Esophagus squamous epithelium (tissue), 5 donors: Measurements from ENCODE around the gene C3AR1. TPM values are rescaled to one million over a fixed set of nuclear protein-coding genes. Genes with fewer than 3 reads are reported as not detected.
"Not testable (repeated sequence)": the region's sequence is repeated elsewhere in the genome, so short reads cannot be mapped to it uniquely, and the experiment has no call there.

Experiments
- DNase-seq: peaks from one replicate; lab custom pipeline; 2025; lab: John Stamatoyannopoulos, UW
- H3K27ac ChIP-seq, 4 donors: fragments of 200-600 bp; sonication (generic); one replicate each; pipeline ENCODE4 v1.5.1; 2016 to 2019; ENCODE audit warnings: mild to moderate bottlenecking in 1 of 4
- H3K27me3 ChIP-seq, 4 donors: fragments of 200-600 bp; sonication (generic); 1 replicate in 3 of 4; 2 replicates in 1 of 4; pipeline versions ENCODE4 v1.5.1 to v1.6.0; 2017 to 2021; ENCODE audit warnings: antibody characterized with exemption in 1 of 4
- H3K36me3 ChIP-seq, 3 donors: fragments of 200-600 bp; sonication (generic); one replicate each; pipeline ENCODE4 v1.5.1; 2016 to 2019
- H3K4me1 ChIP-seq, 3 donors: fragments of 200-600 bp; sonication (generic); one replicate each; pipeline ENCODE4 v1.5.1; 2017 to 2019
- H3K4me3 ChIP-seq, 4 donors: fragments of 200-600 bp; sonication (generic); 1 replicate in 3 of 4; 2 replicates in 1 of 4; pipeline ENCODE4 v1.5.1; 2016 to 2019; ENCODE audit warnings: mild to moderate bottlenecking in 2 of 4, moderate library complexity in 1 of 4
- H3K9me3 ChIP-seq, 3 donors: fragments of 200-600 bp; sonication (generic); one replicate each; pipeline ENCODE4 v1.5.1; 2016 to 2019
- POLR2A ChIP-seq, 4 donors: fragments of 450-650 bp; IDR thresholded peaks; one replicate each; pipeline ENCODE4 v1.6.1; 2017; ENCODE audit warnings: antibody characterized with exemption in 4 of 4, mild to moderate bottlenecking in 4 of 4, moderate library complexity in 3 of 4
- WGBS, 2 donors: methylation state at CpG; one replicate each; pipeline ENCODE4 v1.1.5; 2018; 5-methylcytosine and 5-hydroxymethylcytosine counted together
- intact Hi-C: fragments of 100-400 bp; cut with DNase I; formaldehyde crosslinking; loops from one replicate; pipeline ENCODE4 v1.15.0; 2022
- total RNA-seq, 4 donors: library from RNA; depleted of rRNA; stranded (reverse); fragments of >200 nt; gene quantifications; one replicate each; pipeline ENCODE4 v1.1.0, GENCODE V29; 2016
- TF ChIP-seq, protein P1 (sequence below), 6 experiments: fragments of 450-650 bp in 4 of 6; fragments of 200-600 bp in 2 of 6; sonication (generic) in 2 of 6; IDR thresholded peaks; one replicate each; pipeline ENCODE4 v1.5.1; 2016 to 2019; ENCODE audit warnings: antibody characterized with exemption in 6 of 6, mild to moderate bottlenecking in 4 of 6, moderate library complexity in 4 of 6
- donor health status: DM: yes; HTN: yes; CAD: no.

The C3AR1 gene
- total RNA-seq, 4 donors from 2014 or later: 0.15 to 9.5 (median 4.7) TPM

DNA sequence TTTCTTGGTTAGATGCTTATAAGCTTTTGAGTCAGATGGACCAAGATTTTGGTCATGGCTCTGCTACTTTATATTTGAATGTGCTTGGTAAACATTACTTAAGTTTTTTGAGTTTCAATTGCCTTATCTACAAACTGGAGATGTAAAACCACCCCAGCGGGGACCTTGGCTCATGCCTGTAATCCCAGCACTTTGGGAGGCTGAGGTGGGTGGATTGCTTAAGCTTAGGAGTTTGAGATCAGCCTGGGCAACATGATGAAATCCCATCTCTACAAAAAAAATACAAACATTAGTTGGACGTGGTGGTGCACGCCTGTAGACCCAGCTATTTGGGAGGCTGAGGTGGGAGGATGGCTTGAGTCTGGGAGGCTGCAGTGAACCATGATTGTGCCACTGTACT, 27.1 kb upstream of the C3AR1 start:
- Histone ChIP-seq H3K9me3 (no peaks in the 10 kb centered on the region), H3K27me3 (no peaks in the 10 kb centered on the region), H3K36me3 (peaks cover 15 to 95% (median 55%) of the 10 kb centered on the region in 3 donors), H3K4me1 (peaks cover 0 to 2% (median 0%) of the 10 kb centered on the region in 3 donors), H3K27ac (no peak overlapping the region), H3K4me3 (no peak overlapping the region)
- intact Hi-C loops: no loop called here
- WGBS, 2 donors: 89 to 90% methylated on average over 3 of the region's 3 CpGs
- TF ChIP-seq POLR2A (IDR thresholded peaks at IDR 0.05): no peak
- TF ChIP-seq, protein P1, sequence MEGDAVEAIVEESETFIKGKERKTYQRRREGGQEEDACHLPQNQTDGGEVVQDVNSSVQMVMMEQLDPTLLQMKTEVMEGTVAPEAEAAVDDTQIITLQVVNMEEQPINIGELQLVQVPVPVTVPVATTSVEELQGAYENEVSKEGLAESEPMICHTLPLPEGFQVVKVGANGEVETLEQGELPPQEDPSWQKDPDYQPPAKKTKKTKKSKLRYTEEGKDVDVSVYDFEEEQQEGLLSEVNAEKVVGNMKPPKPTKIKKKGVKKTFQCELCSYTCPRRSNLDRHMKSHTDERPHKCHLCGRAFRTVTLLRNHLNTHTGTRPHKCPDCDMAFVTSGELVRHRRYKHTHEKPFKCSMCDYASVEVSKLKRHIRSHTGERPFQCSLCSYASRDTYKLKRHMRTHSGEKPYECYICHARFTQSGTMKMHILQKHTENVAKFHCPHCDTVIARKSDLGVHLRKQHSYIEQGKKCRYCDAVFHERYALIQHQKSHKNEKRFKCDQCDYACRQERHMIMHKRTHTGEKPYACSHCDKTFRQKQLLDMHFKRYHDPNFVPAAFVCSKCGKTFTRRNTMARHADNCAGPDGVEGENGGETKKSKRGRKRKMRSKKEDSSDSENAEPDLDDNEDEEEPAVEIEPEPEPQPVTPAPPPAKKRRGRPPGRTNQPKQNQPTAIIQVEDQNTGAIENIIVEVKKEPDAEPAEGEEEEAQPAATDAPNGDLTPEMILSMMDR (IDR thresholded peaks at IDR 0.05): no peak
- no peak for DNase-seq

DNA sequence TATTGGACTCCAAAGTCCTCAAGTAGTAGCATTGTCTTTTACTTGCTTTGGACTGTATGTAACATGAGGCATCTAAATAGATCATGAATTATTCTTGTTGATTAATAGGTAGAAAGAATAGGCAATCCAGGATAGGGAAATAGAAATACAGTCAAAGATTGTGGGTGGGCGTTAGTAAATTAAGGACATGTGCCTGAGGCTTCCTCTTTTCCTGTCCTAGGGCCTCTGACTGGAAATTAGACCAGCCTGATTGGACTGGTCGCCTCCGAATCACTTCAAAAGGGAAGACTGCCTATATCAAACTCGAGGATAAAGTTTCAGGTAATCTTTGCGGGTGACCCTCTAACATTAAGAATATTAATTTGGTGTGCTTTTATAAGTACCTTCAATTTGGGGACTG, 23.6 kb upstream of the C3AR1 start:
- no peaks in the 10 kb centered on the region for H3K9me3 ChIP-seq
- DNase-seq: no peak
- H3K27me3 ChIP-seq: no peaks in the 10 kb centered on the region
- WGBS, 2 donors: 79 to 90% methylated on average over 5 of the region's 5 CpGs
- H3K4me1 ChIP-seq: peaks cover 0 to 21% (median 0%) of the 10 kb centered on the region in 3 donors
- H3K4me3 ChIP-seq: no peak overlapping the region
- intact Hi-C loops: no loop called here
- TF ChIP-seq, protein P1 (IDR thresholded peaks at IDR 0.05): no peak
- TF ChIP-seq POLR2A (IDR thresholded peaks at IDR 0.05): no peak
- H3K36me3 ChIP-seq: peaks cover 14 to 70% (median 37%) of the 10 kb centered on the region in 3 donors
- no peak overlapping the region for H3K27ac ChIP-seq

GRCh38 chr12:8089277-8089676, 23.1 kb upstream of the C3AR1 start:
- H3K9me3 ChIP-seq, H3K27me3 ChIP-seq, DNase-seq, intact Hi-C loops, H3K27ac ChIP-seq, H3K4me3 ChIP-seq: not testable (repeated sequence)
- peaks cover 0 to 26% (median 0%) of the 10 kb centered on the region in 3 donors for H3K4me1 ChIP-seq
- H3K36me3 ChIP-seq: peaks cover 9 to 66% (median 33%) of the 10 kb centered on the region in 3 donors
- WGBS, 2 donors: 86 to 94% methylated on average over 11 of the region's 11 CpGs

DNA sequence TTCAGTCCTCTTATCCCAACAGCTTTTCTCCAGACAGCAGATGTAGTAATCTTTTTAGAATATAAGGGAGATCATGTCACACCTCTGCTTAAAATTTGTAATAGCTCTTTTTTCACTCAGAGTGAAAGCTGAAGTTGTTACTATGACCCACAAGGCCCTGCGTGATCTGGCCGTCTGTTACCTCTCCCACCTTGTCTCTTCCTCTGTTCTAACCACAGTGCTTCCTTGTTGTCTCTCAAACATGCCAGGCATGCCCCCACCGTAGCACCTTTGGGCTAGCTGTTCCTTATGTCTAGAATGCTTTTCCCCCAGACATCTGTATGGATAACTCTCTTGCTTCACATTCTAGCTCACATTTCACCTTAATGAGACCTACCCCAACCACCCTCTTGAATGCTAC, 22.4 kb upstream of the C3AR1 start:
- Histone ChIP-seq H3K27me3 (no peaks in the 10 kb centered on the region), H3K9me3 (no peaks in the 10 kb centered on the region), H3K27ac (peak overlapping the region in 2 of 4 donors; percentile 2 to 20), H3K4me3 (no peak overlapping the region), H3K36me3 (peaks cover 9 to 59% (median 28%) of the 10 kb centered on the region in 3 donors), H3K4me1 (peaks cover 0 to 33% (median 5%) of the 10 kb centered on the region in 3 donors)
- intact Hi-C loops: no loop called here
- WGBS, 2 donors: 58 to 61% methylated on average over 3 of the region's 3 CpGs
- TF ChIP-seq, protein P1 (IDR thresholded peaks at IDR 0.05): no peak
- TF ChIP-seq POLR2A (IDR thresholded peaks at IDR 0.05): no peak
- no peak for DNase-seq

DNA sequence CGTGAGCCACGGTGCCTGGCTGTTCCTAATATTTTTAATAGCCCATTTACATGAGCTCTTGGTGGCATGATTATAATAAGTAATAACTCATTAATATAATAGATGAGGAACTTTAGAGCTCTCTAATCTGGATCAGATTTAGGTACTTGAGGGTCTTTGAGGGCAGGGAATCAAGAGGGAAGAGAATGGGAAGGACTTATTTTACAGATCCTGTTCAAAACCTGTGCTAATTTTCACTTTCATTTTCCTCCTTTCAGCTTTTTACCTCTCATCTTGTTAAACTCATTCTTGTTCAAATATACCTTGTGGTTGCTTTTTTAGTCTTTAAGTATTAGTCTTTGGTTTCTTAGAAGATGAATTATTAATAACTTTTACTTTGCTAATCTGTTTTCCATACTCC, 21.5 kb upstream of the C3AR1 start:
- TF ChIP-seq POLR2A (IDR thresholded peaks at IDR 0.05): no peak
- TF ChIP-seq, protein P1 (IDR thresholded peaks at IDR 0.05): no peak
- no peak overlapping the region for H3K4me3 ChIP-seq
- peaks cover 5 to 50% (median 25%) of the 10 kb centered on the region in 3 donors for H3K36me3 ChIP-seq
- 75 to 92% methylated on average over 2 of the region's 2 CpGs for WGBS, 2 donors
- intact Hi-C loops: no loop called here
- H3K27ac ChIP-seq: peak overlapping the region in 1 of 4 donors; percentile 19
- H3K27me3 ChIP-seq: no peaks in the 10 kb centered on the region
- DNase-seq: no peak
- no peaks in the 10 kb centered on the region for H3K9me3 ChIP-seq
- H3K4me1 ChIP-seq: peaks cover 0 to 42% (median 14%) of the 10 kb centered on the region in 3 donors

DNA sequence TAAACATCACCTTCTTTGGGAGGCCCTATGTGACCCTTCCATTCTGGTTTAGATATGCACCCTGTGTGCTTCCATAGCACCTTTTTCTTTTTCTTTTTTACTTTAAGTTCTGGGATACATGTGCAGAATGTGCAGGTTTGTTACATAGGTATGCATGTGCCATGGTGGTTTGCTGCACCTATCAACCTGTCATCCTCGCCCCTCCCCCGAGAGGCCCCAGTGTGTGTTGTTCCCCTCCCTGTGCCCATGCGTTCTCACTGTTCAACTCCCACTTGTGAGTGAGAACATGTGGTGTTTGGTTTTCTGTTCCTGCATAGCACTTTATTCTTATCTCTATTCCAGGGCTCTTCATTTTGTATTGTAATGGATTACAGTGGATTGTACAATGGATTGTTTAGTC, 18.2 kb upstream of the C3AR1 start:
- H3K36me3 ChIP-seq: peaks cover 0 to 16% (median 0%) of the 10 kb centered on the region in 3 donors
- DNase-seq, intact Hi-C loops, H3K4me3 ChIP-seq, H3K27ac ChIP-seq, H3K27me3 ChIP-seq, H3K9me3 ChIP-seq: not testable (repeated sequence)
- H3K4me1 ChIP-seq: peaks cover 0 to 59% (median 19%) of the 10 kb centered on the region in 3 donors
- whole genome bisulfite sequencing, 2 donors: 67 to 70% methylated on average over 3 of the region's 3 CpGs
